AG04450 (cell line): ENCODE data around the gene TULP4. TPM values are rescaled to one million over a fixed set of nuclear protein-coding genes. Genes with fewer than 3 reads are reported as not detected.
"Not testable (repeated sequence)": the region's sequence is repeated elsewhere in the genome, so short reads cannot be mapped to it uniquely, and the experiment has no call there.

Source experiments
- CTCF ChIA-PET: fragments of 300-600, 350-600 bp; formaldehyde crosslinking; extraction: SDS; loops from one replicate; lab custom pipeline; 2022; ENCODE audit warnings: antibody characterized with exemption, inconsistent platforms; lab: Charles Lee
- POLR2A ChIA-PET: fragments of 350-600 bp; formaldehyde crosslinking; extraction: SDS; loops from one replicate; lab custom pipeline; 2021; ENCODE audit warnings: antibody characterized with exemption, inconsistent platforms; lab: Yijun Ruan, JAX
- DNase-seq: peaks from one replicate; pipeline ENCODE4 v3.0.0-alpha.2; 2011; ENCODE audit warnings: low read depth, low spot score
- H3K27ac ChIP-seq: one replicate; pipeline ENCODE4 v1.5.1; 2012; ENCODE audit warnings: low read depth, low read length, control low read depth
- H3K27me3 ChIP-seq: one replicate; pipeline ENCODE4 v1.6.0; 2012; ENCODE audit warnings: low read length; ENCODE audit not compliant: control insufficient read depth, insufficient read depth
- H3K4me3 ChIP-seq: 2 replicates; pipeline ENCODE4 v1.5.1; 2011; ENCODE audit warnings: mild to moderate bottlenecking, low read depth, low read length, control low read depth
- H3K9me3 ChIP-seq: 2 replicates; pipeline ENCODE4 v1.5.1; 2012; ENCODE audit warnings: low read length; ENCODE audit not compliant: control insufficient read depth, insufficient read depth
- CTCF ChIP-seq: IDR thresholded peaks from 2 replicates; pipeline ENCODE4 v1.5.1; 2011; ENCODE audit warnings: low read depth, low read length, control low read depth, inconsistent platforms
- polyA plus RNA-seq: library from polyadenylated mRNA; depleted of rRNA; stranded (reverse); fragments of >200 nt; gene quantifications from 2 replicates; pipeline ENCODE4 v1.2.3, GENCODE V29; 2011

Gene TULP4
- polyA plus RNA-seq, 1 experiment = 15.9 TPM

- H3K4me3 ChIP-seq = no peak overlapping the region
- H3K9me3 ChIP-seq = peaks cover 6% of the 10 kb centered on the region; the same call in 1 of the 2 replicates
- ChIA-PET CTCF (no interaction called here), POLR2A (no interaction called here)
- no peaks in the 10 kb centered on the region for H3K27me3 ChIP-seq
- no peak for TF ChIP-seq CTCF
- DNase-seq = no peak
- no peak overlapping the region for H3K27ac ChIP-seq
Measured at GRCh38 chr6:158397578-158397977, 85.3 kb downstream of the TULP4 start.

GRCh38 chr6:158398252-158399024 is 86.2 kb downstream of the TULP4 start:
- H3K27me3 ChIP-seq = no peaks in the 10 kb centered on the region
- H3K4me3 ChIP-seq = no peak overlapping the region
- no peak overlapping the region for H3K27ac ChIP-seq
- POLR2A ChIA-PET = no interaction called here
- H3K9me3 ChIP-seq = peaks cover 3% of the 10 kb centered on the region; the same call in 1 of the 2 replicates
- CTCF ChIA-PET = no interaction called here
- no peak for TF ChIP-seq CTCF
- no peak for DNase-seq

- Histone ChIP-seq H3K27me3 (no peaks in the 10 kb centered on the region), H3K4me3 (no peak overlapping the region), H3K9me3 (no peaks in the 10 kb centered on the region), H3K27ac (no peak overlapping the region)
- DNase-seq = no peak
- CTCF ChIA-PET = no interaction called here
- TF ChIP-seq CTCF = no peak
- POLR2A ChIA-PET = no interaction called here
Measured at GRCh38 chr6:158399040-158399700, 86.9 kb downstream of the TULP4 start.

GRCh38 chr6:158402184-158402583 is 89.9 kb downstream of the TULP4 start:
- CTCF ChIA-PET = interaction anchor here (0.5 to 2.0 kb wide), 6 partner anchors 22 to 181 kb away, joined by 3 to 8 read pairs (median 4); no protein-coding TSS in a partner anchor
- TF ChIP-seq CTCF = no peak
- POLR2A ChIA-PET = no interaction called here
- no peak overlapping the region for H3K4me3 ChIP-seq
- H3K9me3 ChIP-seq = no peaks in the 10 kb centered on the region; the same call in 1 of the 2 replicates
- H3K27ac ChIP-seq = no peak overlapping the region
- no peaks in the 10 kb centered on the region for H3K27me3 ChIP-seq
- no peak for DNase-seq

GRCh38 chr6:158405321-158405831 is 93.1 kb downstream of the TULP4 start:
- H3K27me3 ChIP-seq, CTCF ChIA-PET, H3K4me3 ChIP-seq, H3K9me3 ChIP-seq, H3K27ac ChIP-seq, DNase-seq, POLR2A ChIA-PET: not testable (repeated sequence)
